Activated naive CD8-positive, alpha-beta T cell treated with anti-CD3 and anti-CD28 coated beads, Interleukin-2, amount 50 U/mL, for 16 hours (primary cell): ENCODE data around the gene ITPR3.

ENCODE experiments used
- DNase-seq: peaks from one replicate; pipeline ENCODE4 v3.0.0-alpha.2; 2020; ENCODE audit warnings: low read depth, low spot score

Gene ITPR3

GRCh38 chr6:33719326-33719987 is 98.3 kb downstream of the ITPR3 start:
- no peak for DNase-seq

- DNase-seq = no peak
Measured at GRCh38 chr6:33720998-33721397, 99.9 kb downstream of the ITPR3 start.

DNA sequence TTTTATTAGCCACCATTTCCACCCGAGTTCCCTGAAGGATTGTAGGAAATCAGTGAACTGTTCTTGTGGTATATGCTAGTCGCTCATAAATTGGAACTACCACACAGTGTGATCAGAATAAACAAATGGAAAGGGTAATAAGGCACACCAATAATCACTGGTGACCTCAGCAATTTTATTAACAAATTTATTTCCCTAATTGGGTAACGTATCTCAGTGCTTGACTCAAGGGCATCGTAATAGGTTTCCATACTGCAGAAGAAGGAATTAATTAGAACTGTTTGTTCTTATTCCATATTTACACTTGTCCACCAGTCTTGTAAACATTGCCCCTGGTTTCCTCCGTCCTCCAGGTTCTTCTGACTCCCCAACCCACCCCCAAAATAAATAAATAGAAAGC is 100.4 kb downstream of the ITPR3 start:
- no peak for DNase-seq

DNA sequence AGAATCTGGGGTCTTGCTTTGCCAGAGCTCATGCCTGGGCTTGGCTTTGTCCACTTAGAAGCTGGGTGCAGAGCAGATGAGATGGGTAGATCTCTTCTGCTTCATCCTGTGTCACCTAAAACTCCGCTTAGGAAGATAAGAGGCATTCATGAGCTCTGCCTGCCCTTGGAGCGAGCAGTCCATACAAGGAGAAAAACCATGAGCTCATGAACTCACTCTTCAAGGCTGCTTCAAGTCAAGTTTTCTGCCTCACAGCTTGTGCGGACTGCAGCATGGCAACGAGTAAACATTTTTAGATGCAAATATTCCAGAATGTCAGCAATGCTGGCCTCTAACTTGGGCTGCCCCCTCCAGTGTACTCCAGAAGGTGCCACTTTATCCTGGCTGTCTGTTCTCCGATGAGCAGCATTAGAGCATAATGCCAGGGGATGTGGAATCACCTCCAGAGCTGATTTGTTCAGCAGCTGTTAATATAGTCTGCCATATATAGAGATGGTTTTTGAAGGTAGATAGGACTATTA is 101.0 kb downstream of the ITPR3 start:
- no peak for DNase-seq

- no peak for DNase-seq
Measured at GRCh38 chr6:33723371-33724085, 102.4 kb downstream of the ITPR3 start.

DNA sequence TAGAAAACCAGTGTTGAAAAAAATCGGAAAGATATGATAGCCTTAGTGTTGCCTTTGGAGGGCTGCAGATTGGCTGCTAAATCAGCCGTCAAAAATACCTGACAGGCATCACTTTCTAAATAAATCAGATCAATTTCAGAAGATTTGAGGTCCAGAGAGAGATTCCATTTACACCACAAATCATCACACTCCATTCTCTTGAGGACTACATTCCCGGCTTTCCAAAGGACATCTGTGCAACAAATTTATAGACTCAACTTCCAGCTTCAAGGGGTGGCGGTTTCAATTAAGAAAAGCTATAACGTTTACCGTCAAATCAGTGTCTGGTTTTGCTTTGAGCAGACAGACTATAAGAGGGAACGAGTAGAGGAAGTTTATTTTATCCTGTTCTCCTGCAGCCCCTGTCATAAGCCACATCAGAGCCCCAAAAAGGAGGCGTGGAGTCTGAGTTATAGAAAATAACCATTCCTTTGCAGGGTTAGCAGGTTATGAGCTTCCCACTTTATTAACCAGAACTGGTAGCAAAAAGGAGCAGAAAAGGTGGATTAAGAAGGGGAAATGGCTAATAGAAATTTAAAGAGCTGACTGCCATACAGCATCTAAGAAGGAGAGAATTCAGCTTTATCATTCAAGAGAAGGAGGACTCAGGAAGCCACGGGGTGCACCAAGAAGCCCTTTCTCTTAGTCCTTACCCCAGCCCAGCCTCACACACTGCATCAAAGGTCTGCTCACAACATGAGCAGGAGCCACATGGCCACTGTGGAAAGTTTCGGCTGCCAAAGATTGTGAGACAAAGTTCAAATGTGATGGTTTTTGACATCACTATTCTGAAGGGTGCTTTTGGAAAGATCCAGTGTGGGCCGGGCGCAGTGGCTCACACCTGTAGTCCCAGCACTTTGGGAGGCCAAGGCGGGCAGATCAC is 103.2 kb downstream of the ITPR3 start:
- DNase-seq = no peak

- no peak for DNase-seq
Measured at GRCh38 chr6:33725222-33725621, 104.1 kb downstream of the ITPR3 start.

GRCh38 chr6:33725891-33726673 is 105.0 kb downstream of the ITPR3 start:
- no peak for DNase-seq

GRCh38 chr6:33726696-33727095 is 105.6 kb downstream of the ITPR3 start:
- no peak for DNase-seq

- DNase-seq = no peak
Measured at GRCh38 chr6:33727126-33727525, 106.0 kb downstream of the ITPR3 start.

DNA sequence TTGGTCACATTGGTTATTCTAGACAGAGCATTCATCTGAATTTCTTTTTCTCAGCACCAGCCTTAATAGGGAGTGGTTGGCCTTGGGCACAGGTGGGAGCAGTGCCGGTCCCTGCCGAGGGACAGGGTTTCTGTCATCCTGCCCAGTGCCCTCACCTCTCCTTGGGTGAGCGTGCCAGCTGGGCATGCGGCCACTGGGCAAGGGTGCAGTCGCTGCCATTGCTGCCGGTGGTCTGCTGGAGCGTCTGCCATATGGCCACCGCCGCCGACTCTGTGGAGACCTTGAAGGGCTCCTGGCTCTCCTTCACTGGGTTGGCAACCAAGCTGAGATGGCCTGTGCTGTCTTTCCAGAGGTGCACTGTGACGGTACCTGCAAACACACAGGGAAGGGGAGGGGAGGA is 106.8 kb downstream of the ITPR3 start:
- no peak for DNase-seq

DNA sequence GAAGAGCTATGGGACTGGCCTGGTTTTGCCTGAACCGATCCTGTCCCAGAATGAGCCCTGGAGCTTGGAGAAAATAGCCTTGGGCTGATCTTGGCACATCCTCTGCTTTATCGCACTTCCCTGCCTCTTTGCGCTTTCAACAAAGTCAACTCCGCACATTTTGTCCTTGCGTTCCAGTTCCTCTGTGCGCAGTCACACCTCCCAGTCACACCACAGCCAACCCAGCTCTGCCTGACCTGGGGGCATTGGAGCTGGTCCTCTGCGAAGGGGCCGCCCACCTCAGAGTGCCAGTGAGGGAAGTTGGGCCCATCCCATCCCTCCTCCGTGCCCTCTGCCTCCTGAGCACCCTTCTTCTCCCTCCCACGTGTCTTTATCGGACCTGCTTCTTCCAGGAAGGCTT is 107.3 kb downstream of the ITPR3 start:
- DNase-seq = no peak

- DNase-seq = no peak
Measured at GRCh38 chr6:33729059-33729458, 107.9 kb downstream of the ITPR3 start.

GRCh38 chr6:33730611-33731010 is 109.5 kb downstream of the ITPR3 start:
- DNase-seq = no peak

- no peak for DNase-seq
Measured at GRCh38 chr6:33731035-33731434, 109.9 kb downstream of the ITPR3 start.

- DNase-seq = no peak
Measured at GRCh38 chr6:33731751-33732282, 110.7 kb downstream of the ITPR3 start.

- no peak for DNase-seq
Measured at GRCh38 chr6:33732385-33732784, 111.3 kb downstream of the ITPR3 start.

DNA sequence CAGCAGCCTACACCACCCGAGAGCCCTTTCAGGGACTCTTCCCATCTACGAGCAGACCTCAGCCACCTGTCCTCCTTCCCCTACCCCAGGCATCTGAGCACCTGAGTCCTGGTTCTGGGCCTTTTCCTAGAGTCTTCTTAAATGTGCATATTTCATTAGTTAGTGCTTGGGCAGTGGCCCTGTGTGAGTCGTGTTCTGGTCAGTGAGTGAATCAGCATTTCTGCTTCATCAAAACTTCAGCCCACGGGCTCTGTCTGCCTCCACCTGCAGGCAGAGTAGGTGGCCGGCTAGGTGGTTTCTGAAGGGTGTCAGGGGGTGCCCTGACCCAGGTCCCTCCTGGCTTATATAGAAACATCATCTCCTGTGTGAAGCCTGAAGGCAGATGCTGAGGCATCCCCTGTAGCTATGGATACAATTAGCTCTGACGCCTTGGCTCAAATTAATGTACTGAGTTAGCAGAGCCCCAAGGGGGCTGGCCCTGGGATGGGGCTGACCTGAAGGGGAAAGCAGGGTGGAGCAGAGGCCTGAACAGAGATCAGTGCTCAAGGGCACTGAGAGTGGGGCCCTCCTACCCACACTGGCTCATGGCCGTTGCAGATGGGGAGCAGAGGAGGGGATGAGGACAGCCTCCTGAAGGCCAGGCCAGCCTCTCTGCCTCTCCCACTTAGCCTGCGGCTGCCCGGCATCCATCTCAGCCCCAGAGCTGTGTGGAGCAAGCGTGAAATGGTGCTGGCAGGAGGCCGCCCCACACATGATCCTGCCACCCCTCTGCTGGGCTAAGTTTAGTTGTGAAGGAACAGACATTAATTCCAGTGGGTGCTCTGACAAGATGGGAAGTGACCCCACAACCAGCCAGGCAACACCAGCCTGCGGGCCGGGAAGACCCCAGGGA is 111.9 kb downstream of the ITPR3 start:
- DNase-seq = no peak

DNA sequence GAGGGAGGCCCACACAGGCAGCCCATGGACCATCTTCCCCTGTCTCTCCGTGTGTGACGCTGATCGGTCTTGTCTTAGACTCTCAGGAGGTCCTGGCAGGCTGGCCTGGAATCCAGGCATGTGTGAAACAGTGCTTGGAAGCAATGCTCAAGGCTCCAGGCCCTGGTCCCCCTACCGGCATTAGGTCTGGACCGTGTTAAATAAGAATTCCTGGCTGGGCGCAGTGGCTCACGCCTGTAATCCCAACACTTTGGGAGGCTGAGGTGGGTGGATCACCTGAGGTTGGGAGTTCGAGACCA is 112.5 kb downstream of the ITPR3 start:
- no peak for DNase-seq

- DNase-seq = no peak
Measured at GRCh38 chr6:33735216-33735615, 114.1 kb downstream of the ITPR3 start.
